CMK (cell line): Measurements from ENCODE around the gene FRS3.

Source experiments
- DNase-seq: peaks from one replicate; pipeline ENCODE4 v3.0.0-alpha.2; 2010; ENCODE audit warnings: low read depth

FRS3 gene

GRCh38 chr6:41728073-41728936 is 51.4 kb downstream of the FRS3 start:
- DNase-seq = no peak

DNA sequence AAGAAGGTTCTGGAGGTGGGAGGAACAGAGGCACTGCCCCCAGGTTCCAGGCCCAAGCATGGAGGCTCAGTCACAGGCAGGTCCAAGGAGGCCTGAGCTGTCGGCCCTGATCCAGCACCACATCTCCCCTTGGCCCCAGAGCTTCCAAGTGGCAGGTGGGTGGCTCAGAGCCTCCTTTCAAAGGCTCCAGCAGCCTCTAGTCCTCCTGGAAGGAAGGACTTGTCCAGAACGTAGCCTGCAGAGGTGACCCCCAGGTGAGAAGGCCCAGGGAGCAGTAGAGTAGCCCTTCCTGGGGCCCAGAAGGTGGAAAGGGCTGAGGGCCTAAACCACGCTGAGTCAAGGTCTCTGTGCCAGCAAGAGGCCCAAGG is 52.0 kb downstream of the FRS3 start:
- no peak for DNase-seq

DNA sequence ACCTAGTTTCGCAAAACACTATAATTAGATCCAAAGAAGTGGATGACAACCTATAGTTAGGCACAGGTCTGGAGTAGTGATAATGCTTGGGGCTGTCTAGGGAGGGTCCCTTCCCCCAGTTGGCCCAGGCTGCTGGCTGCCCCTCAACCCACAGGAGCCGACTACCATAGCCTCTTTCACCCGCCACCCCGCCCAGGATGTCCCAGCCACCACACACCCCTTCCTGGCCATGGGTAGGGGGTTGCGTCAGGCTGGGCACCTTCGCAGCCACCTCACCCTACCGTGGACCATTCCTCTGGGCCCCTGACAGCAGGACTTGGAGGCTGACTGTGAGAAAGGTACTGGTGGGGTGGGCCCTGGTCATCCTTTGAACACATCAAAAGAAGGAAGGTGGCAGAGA is 52.8 kb downstream of the FRS3 start:
- DNase-seq = no peak

GRCh38 chr6:41724586-41725501 is 54.9 kb downstream of the FRS3 start:
- no peak for DNase-seq

- no peak for DNase-seq
Observed at GRCh38 chr6:41724228-41724580, 55.5 kb downstream of the FRS3 start.

GRCh38 chr6:41723530-41724227 is 56.0 kb downstream of the FRS3 start:
- no peak for DNase-seq

GRCh38 chr6:41722969-41723529 is 56.7 kb downstream of the FRS3 start:
- no peak for DNase-seq

- no peak for DNase-seq
Observed at GRCh38 chr6:41721414-41721813, 58.3 kb downstream of the FRS3 start.

GRCh38 chr6:41720783-41721182 is 58.9 kb downstream of the FRS3 start:
- no peak for DNase-seq

- DNase-seq = no peak
Observed at GRCh38 chr6:41720262-41720620, 59.5 kb downstream of the FRS3 start.
